Activated CD8-positive, alpha-beta memory T cell treated with anti-CD3 and anti-CD28 coated beads, Interleukin-2, amount 50 U/mL, for 4 hours (primary cell): ENCODE measurements around the gene PLS1.
"Not testable (repeated sequence)": the region's sequence is repeated elsewhere in the genome, so short reads cannot be mapped to it uniquely, and the experiment has no call there.

Experiments used
- DNase-seq: peaks from one replicate; pipeline ENCODE4 v3.0.0-alpha.2; 2020

PLS1 gene

GRCh38 chr3:142597906-142598305 lies 1.7 kb downstream of the PLS1 start:
- no peak for DNase-seq

GRCh38 chr3:142601713-142602112 lies 5.5 kb downstream of the PLS1 start:
- no peak for DNase-seq

GRCh38 chr3:142602619-142603385 lies 6.6 kb downstream of the PLS1 start:
- no peak for DNase-seq

- DNase-seq, result not testable (repeated sequence)
Measured at GRCh38 chr3:142603386-142603705, 7.2 kb downstream of the PLS1 start.

GRCh38 chr3:142604940-142605339 lies 8.7 kb downstream of the PLS1 start:
- DNase-seq, result no peak

- DNase-seq, result no peak
Measured at GRCh38 chr3:142608631-142609030, 12.4 kb downstream of the PLS1 start.

- DNase-seq, result no peak
Measured at GRCh38 chr3:142609136-142609535, 12.9 kb downstream of the PLS1 start.

GRCh38 chr3:142611206-142611605 lies 15.0 kb downstream of the PLS1 start:
- no peak for DNase-seq

- DNase-seq, result no peak
Measured at GRCh38 chr3:142613491-142613890, 17.3 kb downstream of the PLS1 start.

GRCh38 chr3:142614059-142614626 lies 17.9 kb downstream of the PLS1 start:
- DNase-seq, result no peak

- DNase-seq, result no peak
Measured at GRCh38 chr3:142615171-142615570, 19.0 kb downstream of the PLS1 start.

- no peak for DNase-seq
Measured at GRCh38 chr3:142618917-142619461, 22.8 kb downstream of the PLS1 start.

GRCh38 chr3:142622405-142622804 lies 26.2 kb downstream of the PLS1 start:
- no peak for DNase-seq

GRCh38 chr3:142623194-142623593 lies 27.0 kb downstream of the PLS1 start:
- no peak for DNase-seq

GRCh38 chr3:142624341-142625152 lies 28.4 kb downstream of the PLS1 start:
- no peak for DNase-seq

- DNase-seq, result no peak
Measured at GRCh38 chr3:142625153-142625440, 28.9 kb downstream of the PLS1 start.

GRCh38 chr3:142626971-142627370 lies 30.8 kb downstream of the PLS1 start:
- DNase-seq, result no peak

GRCh38 chr3:142628801-142629200 lies 32.6 kb downstream of the PLS1 start:
- DNase-seq, result no peak

- no peak for DNase-seq
Measured at GRCh38 chr3:142633073-142633472, 36.9 kb downstream of the PLS1 start.

- DNase-seq, result no peak
Measured at GRCh38 chr3:142636050-142636449, 39.9 kb downstream of the PLS1 start.

- no peak for DNase-seq
Measured at GRCh38 chr3:142636664-142637063, 40.5 kb downstream of the PLS1 start.

GRCh38 chr3:142638291-142638690 lies 42.1 kb downstream of the PLS1 start:
- no peak for DNase-seq

- no peak for DNase-seq
Measured at GRCh38 chr3:142641504-142641903, 45.3 kb downstream of the PLS1 start.

GRCh38 chr3:142642956-142643355 lies 46.8 kb downstream of the PLS1 start:
- no peak for DNase-seq
